Osteocyte (in vitro differentiated cells): ENCODE data around the gene TRAF3. TPM values are rescaled to one million over a fixed set of nuclear protein-coding genes. Genes with fewer than 3 reads are reported as not detected.

Experiments
- DNase-seq: peaks from one replicate; pipeline ENCODE4 v3.0.0; 2021; ENCODE audit warnings: mixed read lengths; ENCODE audit not compliant: unreplicated experiment; ENCODE audit errors: extremely low spot score
- H3K27ac Mint-ChIP-seq: one replicate; pipeline ENCODE4 v1.8.0; 2021; ENCODE audit warnings: mild to moderate bottlenecking, mixed read lengths; ENCODE audit not compliant: unreplicated experiment
- H3K27me3 Mint-ChIP-seq: one replicate; pipeline ENCODE4 v1.8.0; 2021; ENCODE audit warnings: mixed read lengths; ENCODE audit not compliant: unreplicated experiment
- H3K36me3 Mint-ChIP-seq: one replicate; pipeline ENCODE4 v1.8.0; 2021; ENCODE audit warnings: mixed read lengths; ENCODE audit not compliant: unreplicated experiment
- H3K4me1 Mint-ChIP-seq: one replicate; pipeline ENCODE4 v1.8.0; 2021; ENCODE audit warnings: mixed read lengths; ENCODE audit not compliant: unreplicated experiment
- H3K4me3 Mint-ChIP-seq: one replicate; pipeline ENCODE4 v1.8.0; 2021; ENCODE audit warnings: mild to moderate bottlenecking, moderate library complexity, mixed read lengths; ENCODE audit not compliant: unreplicated experiment
- H3K9me3 Mint-ChIP-seq: one replicate; pipeline ENCODE4 v1.8.0; 2021; ENCODE audit warnings: mixed read lengths; ENCODE audit not compliant: unreplicated experiment
- total RNA-seq: library from RNA; stranded (reverse); gene quantifications from 2 replicates; pipeline ENCODE4 v1.2.1, GENCODE V29; 2021
- TF ChIP-seq, protein P1 (sequence below): fragments of 200-600 bp; sonication (generic); IDR thresholded peaks from 2 replicates; pipeline ENCODE4 v1.5.0; 2021; ENCODE audit warnings: antibody characterized with exemption, mild to moderate bottlenecking, moderate library complexity

The TRAF3 gene
- total RNA-seq, 1 donor from 2014 or later: 15.9 TPM

DNA sequence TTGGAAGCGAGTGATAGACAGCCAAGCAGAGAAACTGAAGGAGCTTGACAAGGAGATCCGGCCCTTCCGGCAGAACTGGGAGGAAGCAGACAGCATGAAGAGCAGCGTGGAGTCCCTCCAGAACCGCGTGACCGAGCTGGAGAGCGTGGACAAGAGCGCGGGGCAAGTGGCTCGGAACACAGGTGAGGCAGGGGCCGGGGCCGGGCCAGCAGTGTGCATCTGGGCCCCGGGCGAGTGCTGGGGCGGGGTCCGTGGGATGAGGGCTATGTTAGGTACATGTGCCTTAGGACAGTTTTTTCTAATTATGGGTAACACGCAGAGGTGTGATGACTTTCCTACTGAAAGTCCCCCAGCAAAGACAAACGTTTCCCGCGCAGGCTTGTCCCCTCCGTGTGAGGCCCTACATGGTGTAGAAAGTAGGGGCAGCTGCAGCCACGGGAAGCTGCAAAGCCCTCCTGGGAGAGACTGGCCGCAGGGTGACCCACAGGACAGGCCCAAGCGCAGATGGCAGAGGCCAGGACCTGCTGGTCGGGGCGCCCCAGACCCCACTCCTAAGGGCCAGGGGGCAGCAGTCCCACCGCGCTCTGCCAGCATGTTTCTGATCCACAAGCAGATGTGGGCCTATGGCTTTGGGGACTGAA lies 126.1 kb downstream of the TRAF3 start:
- peaks cover 16% of the 10 kb centered on the region for H3K36me3 Mint-ChIP-seq
- H3K9me3 Mint-ChIP-seq: no peaks in the 10 kb centered on the region
- H3K4me1 Mint-ChIP-seq: no peaks in the 10 kb centered on the region
- H3K27me3 Mint-ChIP-seq: no peaks in the 10 kb centered on the region
- TF ChIP-seq, protein P1, sequence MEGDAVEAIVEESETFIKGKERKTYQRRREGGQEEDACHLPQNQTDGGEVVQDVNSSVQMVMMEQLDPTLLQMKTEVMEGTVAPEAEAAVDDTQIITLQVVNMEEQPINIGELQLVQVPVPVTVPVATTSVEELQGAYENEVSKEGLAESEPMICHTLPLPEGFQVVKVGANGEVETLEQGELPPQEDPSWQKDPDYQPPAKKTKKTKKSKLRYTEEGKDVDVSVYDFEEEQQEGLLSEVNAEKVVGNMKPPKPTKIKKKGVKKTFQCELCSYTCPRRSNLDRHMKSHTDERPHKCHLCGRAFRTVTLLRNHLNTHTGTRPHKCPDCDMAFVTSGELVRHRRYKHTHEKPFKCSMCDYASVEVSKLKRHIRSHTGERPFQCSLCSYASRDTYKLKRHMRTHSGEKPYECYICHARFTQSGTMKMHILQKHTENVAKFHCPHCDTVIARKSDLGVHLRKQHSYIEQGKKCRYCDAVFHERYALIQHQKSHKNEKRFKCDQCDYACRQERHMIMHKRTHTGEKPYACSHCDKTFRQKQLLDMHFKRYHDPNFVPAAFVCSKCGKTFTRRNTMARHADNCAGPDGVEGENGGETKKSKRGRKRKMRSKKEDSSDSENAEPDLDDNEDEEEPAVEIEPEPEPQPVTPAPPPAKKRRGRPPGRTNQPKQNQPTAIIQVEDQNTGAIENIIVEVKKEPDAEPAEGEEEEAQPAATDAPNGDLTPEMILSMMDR: no peak
- no peak overlapping the region for H3K4me3 Mint-ChIP-seq
- H3K27ac Mint-ChIP-seq: no peak overlapping the region
- DNase-seq: no peak

DNA sequence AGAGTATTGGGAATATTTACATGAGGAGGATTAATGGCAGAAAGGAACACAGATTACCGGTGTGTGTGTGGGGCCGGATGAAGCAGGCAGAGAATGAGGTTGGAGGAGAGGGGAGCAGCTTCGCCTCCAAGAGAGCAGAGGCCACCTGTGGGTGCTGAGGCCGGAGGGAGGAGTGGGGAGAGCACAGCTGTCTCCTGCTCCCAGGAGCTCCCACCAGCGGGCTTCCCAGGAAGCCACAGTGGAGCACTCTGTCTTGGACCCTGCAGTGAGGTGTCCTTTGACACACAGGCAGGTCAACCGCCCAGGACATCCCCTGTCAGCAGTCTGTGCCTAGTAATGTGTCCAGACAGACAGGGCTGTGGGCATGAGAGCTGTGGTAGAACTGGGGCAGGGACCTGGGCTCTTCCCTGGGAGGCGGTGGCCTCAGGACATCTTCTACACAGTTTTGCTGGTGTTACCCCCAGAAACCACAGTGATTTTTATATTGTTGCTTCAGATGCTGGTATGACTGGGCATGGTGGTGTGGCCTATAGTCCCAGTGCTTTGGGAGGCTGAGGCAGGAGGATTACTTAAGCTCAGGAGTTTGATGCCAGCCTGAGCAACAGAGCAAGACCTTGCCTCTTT lies 126.8 kb downstream of the TRAF3 start:
- Mint-ChIP-seq H3K4me1 (no peaks in the 10 kb centered on the region), H3K4me3 (no peak overlapping the region), H3K27ac (no peak overlapping the region), H3K9me3 (no peaks in the 10 kb centered on the region), H3K36me3 (peaks cover 16% of the 10 kb centered on the region), H3K27me3 (no peaks in the 10 kb centered on the region)
- no peak for DNase-seq
- TF ChIP-seq, protein P1: no peak

DNA sequence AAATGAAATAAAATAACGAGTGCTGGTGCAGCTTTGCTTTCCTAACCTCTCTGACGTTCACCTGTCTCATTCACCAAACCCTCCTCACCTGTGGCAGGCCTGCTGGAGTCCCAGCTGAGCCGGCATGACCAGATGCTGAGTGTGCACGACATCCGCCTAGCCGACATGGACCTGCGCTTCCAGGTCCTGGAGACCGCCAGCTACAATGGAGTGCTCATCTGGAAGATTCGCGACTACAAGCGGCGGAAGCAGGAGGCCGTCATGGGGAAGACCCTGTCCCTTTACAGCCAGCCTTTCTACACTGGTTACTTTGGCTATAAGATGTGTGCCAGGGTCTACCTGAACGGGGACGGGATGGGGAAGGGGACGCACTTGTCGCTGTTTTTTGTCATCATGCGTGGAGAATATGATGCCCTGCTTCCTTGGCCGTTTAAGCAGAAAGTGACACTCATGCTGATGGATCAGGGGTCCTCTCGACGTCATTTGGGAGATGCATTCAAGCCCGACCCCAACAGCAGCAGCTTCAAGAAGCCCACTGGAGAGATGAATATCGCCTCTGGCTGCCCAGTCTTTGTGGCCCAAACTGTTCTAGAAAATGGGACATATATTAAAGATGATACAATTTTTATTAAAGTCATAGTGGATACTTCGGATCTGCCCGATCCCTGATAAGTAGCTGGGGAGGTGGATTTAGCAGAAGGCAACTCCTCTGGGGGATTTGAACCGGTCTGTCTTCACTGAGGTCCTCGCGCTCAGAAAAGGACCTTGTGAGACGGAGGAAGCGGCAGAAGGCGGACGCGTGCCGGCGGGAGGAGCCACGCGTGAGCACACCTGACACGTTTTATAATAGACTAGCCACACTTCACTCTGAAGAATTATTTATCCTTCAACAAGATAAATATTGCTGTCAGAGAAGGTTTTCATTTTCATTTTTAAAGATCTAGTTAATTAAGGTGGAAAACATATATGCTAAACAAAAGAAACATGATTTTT lies 128.2 kb downstream of the TRAF3 start:
- Mint-ChIP-seq H3K27me3 (no peaks in the 10 kb centered on the region), H3K4me1 (no peaks in the 10 kb centered on the region), H3K27ac (no peak overlapping the region), H3K36me3 (peaks cover 16% of the 10 kb centered on the region), H3K4me3 (no peak overlapping the region), H3K9me3 (no peaks in the 10 kb centered on the region)
- TF ChIP-seq, protein P1: no peak
- no peak for DNase-seq

DNA sequence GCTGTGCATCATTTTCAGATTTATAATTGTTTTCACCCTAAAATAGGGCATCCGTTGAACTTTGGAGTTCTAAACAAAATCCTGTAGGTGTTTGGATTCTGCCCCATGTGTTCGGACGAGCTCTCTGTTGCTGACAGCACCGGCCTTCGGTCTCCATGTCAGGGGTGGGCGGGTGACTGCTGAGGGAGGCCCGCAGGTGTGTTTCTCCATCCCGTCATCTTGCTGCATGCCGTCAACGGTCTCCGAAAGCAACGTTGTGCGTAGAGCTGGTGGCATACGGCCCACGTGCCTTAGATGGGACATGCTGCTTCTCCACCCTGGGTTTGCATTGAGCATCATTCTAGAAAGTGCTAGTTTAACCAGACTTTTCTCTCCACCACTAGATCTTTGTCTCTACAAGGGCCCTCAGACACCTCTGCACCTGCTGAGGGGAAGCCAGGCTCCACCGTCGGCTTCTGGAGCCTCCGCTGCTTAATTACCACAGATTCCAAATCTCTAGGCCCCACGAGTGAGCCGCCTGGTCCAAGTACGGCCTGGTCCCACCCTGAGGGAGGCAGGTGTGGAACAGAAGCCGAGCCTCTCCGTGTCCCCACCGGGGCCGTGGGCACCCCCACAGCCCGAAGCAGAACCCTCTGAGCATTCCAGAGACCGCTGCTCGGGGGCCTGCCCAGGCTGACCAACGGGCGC lies 129.5 kb downstream of the TRAF3 start:
- no peak for DNase-seq
- no peaks in the 10 kb centered on the region for H3K9me3 Mint-ChIP-seq
- no peaks in the 10 kb centered on the region for H3K27me3 Mint-ChIP-seq
- H3K4me3 Mint-ChIP-seq: no peak overlapping the region
- TF ChIP-seq, protein P1: no peak
- peaks cover 17% of the 10 kb centered on the region for H3K36me3 Mint-ChIP-seq
- no peaks in the 10 kb centered on the region for H3K4me1 Mint-ChIP-seq
- H3K27ac Mint-ChIP-seq: no peak overlapping the region
